A673 (cell line): ENCODE results near the gene HTR6.

Experiments
- EZH2 ChIP-seq: fragments of 200-600 bp; sonication (generic); IDR thresholded peaks from 2 replicates; pipeline ENCODE4 v1.6.1; 2017; ENCODE audit warnings: borderline replicate concordance, low read depth, mild to moderate bottlenecking, mixed read lengths, antibody characterized with exemption, low read length; ENCODE audit not compliant: poor library complexity, severe bottlenecking
- TF ChIP-seq, protein P1 (sequence below): fragments of 300-800, 200-600 bp; sonication (generic); conservative IDR thresholded peaks from 2 replicates; pipeline ENCODE4 v1.5.1; 2017; ENCODE audit warnings: low read depth, mild to moderate bottlenecking, antibody characterized with exemption, low read length, moderate library complexity, mixed read lengths

DNA sequence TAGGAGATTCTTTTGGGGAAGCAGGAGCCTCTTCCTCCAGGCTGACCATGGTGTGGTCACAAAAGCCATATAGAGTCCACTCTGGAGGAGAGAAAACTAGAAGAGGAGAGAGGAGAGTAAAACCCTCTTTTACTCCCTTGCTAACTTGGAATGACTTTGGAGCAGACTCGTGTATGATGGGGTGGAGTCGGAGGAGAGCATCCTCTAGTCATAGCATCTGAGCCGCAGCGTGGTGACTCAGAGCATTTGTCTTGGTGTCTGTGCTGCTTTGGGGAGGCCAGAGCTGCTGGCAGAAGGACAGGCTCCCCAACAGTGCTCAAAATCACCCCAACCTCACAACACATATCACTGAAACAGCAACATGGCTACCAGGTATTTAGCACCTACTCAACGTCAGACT lies 11.1 kb downstream of the HTR6 start:
- TF ChIP-seq EZH2, result no peak
- TF ChIP-seq, protein P1, sequence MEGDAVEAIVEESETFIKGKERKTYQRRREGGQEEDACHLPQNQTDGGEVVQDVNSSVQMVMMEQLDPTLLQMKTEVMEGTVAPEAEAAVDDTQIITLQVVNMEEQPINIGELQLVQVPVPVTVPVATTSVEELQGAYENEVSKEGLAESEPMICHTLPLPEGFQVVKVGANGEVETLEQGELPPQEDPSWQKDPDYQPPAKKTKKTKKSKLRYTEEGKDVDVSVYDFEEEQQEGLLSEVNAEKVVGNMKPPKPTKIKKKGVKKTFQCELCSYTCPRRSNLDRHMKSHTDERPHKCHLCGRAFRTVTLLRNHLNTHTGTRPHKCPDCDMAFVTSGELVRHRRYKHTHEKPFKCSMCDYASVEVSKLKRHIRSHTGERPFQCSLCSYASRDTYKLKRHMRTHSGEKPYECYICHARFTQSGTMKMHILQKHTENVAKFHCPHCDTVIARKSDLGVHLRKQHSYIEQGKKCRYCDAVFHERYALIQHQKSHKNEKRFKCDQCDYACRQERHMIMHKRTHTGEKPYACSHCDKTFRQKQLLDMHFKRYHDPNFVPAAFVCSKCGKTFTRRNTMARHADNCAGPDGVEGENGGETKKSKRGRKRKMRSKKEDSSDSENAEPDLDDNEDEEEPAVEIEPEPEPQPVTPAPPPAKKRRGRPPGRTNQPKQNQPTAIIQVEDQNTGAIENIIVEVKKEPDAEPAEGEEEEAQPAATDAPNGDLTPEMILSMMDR, result no peak
